IMR-90 (cell line): ENCODE measurements around the gene HIVEP1. TPM values are rescaled to one million over a fixed set of nuclear protein-coding genes. Genes with fewer than 3 reads are reported as not detected.

Experiments
- ATAC-seq: fragments of 200-7000 bp; cut with Tn5 transposase; 2 replicates; pipeline ENCODE4 v1.9.1; 2020; ENCODE audit warnings: low read depth, mild to moderate bottlenecking, moderate library complexity
- BruUV-seq: library from RNA; stranded (reverse); fragments of 400-500 nt; replicated peaks from 2 replicates; lab custom pipeline; 2021; lab: Mats Ljungman, UMichigan
- CTCF ChIA-PET: fragments of 300-600 bp; formaldehyde crosslinking; extraction: SDS; loops from one replicate; lab custom pipeline; 2021; ENCODE audit warnings: antibody characterized with exemption; lab: Yijun Ruan, JAX
- POLR2A ChIA-PET: fragments of 300-600 bp; sonication (Branson Sonifier 250); formaldehyde crosslinking; loops from one replicate; lab custom pipeline; 2022; ENCODE audit warnings: antibody characterized with exemption; ENCODE audit not compliant: unreplicated experiment; lab: Charles Lee
- DNase-seq: peaks from one replicate; pipeline ENCODE4 v3.0.0; 2013
- H2AFZ ChIP-seq: replicated peaks from 2 replicates; pipeline ENCODE3; 2013; ENCODE audit warnings: low read length, mild to moderate bottlenecking; ENCODE audit not compliant: poor library complexity
- H2AK5ac ChIP-seq: 2 replicates; pipeline ENCODE4 v1.6.1; 2013; ENCODE audit warnings: low read depth, low read length, inconsistent platforms
- H2AK9ac ChIP-seq: replicated peaks from 2 replicates; pipeline ENCODE3; 2013; ENCODE audit warnings: mild to moderate bottlenecking, low read depth, low read length, moderate library complexity; ENCODE audit not compliant: poor library complexity
- H2BK120ac ChIP-seq: 2 replicates; pipeline ENCODE4 v1.6.1; 2013; ENCODE audit warnings: low read depth, low read length, inconsistent platforms
- H2BK15ac ChIP-seq: 3 replicates; pipeline ENCODE4 v1.6.1; 2013; ENCODE audit warnings: low read depth, low read length, inconsistent platforms
- H2BK20ac ChIP-seq: 2 replicates; pipeline ENCODE4 v1.6.1; 2013; ENCODE audit warnings: low read depth, mild to moderate bottlenecking, inconsistent platforms, low read length, moderate library complexity
- H2BK5ac ChIP-seq: 2 replicates; pipeline ENCODE4 v1.6.1; 2013; ENCODE audit warnings: mild to moderate bottlenecking, low read depth, low read length, inconsistent platforms; ENCODE audit not compliant: poor library complexity, severe bottlenecking
- H3K14ac ChIP-seq: replicated peaks from 2 replicates; pipeline ENCODE4 v1.6.1; 2013; ENCODE audit warnings: low read depth, low read length, inconsistent platforms
- H3K18ac ChIP-seq: 2 replicates; pipeline ENCODE4 v1.6.1; 2013; ENCODE audit warnings: low read depth, low read length, control low read depth
- H3K23ac ChIP-seq: 2 replicates; pipeline ENCODE4 v1.6.1; 2013; ENCODE audit warnings: low read depth, low read length, inconsistent platforms
- H3K27ac ChIP-seq: 2 replicates; pipeline ENCODE4 v1.5.1; 2013; ENCODE audit warnings: mild to moderate bottlenecking, control low read depth, low read length; ENCODE audit not compliant: insufficient read depth
- H3K27me3 ChIP-seq: 2 replicates; pipeline ENCODE4 v1.6.1; 2013; ENCODE audit warnings: low read length; ENCODE audit not compliant: control insufficient read depth, insufficient read depth
- H3K36me3 ChIP-seq: 2 replicates; pipeline ENCODE4 v1.6.1; 2013; ENCODE audit warnings: low read length, mixed read lengths; ENCODE audit not compliant: control insufficient read depth, insufficient read depth
- H3K4ac ChIP-seq: 2 replicates; pipeline ENCODE4 v1.6.1; 2013; ENCODE audit warnings: low read depth, low read length, inconsistent platforms
- H3K4me1 ChIP-seq: 2 replicates; pipeline ENCODE4 v1.6.1; 2013; ENCODE audit warnings: low read length, mixed read lengths; ENCODE audit not compliant: control insufficient read depth, insufficient read depth
- H3K4me2 ChIP-seq: 2 replicates; pipeline ENCODE4 v1.6.1; 2013; ENCODE audit warnings: low read depth, mild to moderate bottlenecking, control low read depth, low read length, moderate library complexity
- H3K4me3 ChIP-seq: 2 replicates; pipeline ENCODE4 v1.5.1; 2013; ENCODE audit warnings: low read depth, mild to moderate bottlenecking, control low read depth, low read length, moderate library complexity; ENCODE audit not compliant: insufficient read depth
- H3K56ac ChIP-seq: 2 replicates; pipeline ENCODE4 v1.6.1; 2013; ENCODE audit warnings: low read length, inconsistent platforms; ENCODE audit not compliant: insufficient read depth; ENCODE audit errors: extremely low read depth
- H3K79me1 ChIP-seq, 2 experiments: 2 replicates each; pipeline ENCODE4 v1.6.1; 2013; ENCODE audit warnings: low read length in 2 of 2, inconsistent platforms in 1 of 2, low read depth in 1 of 2
- H3K9ac ChIP-seq: 2 replicates; pipeline ENCODE4 v1.6.1; 2013; ENCODE audit warnings: low read depth, low read length, control low read depth
- H3K9me1 ChIP-seq: 2 replicates; pipeline ENCODE4 v1.6.1; 2013; ENCODE audit warnings: low read length, inconsistent platforms; ENCODE audit not compliant: insufficient read depth
- H3K9me3 ChIP-seq: 2 replicates; pipeline ENCODE4 v1.6.1; 2013; ENCODE audit warnings: low read length; ENCODE audit not compliant: control insufficient read depth, insufficient read depth
- H4K20me1 ChIP-seq: 2 replicates; pipeline ENCODE4 v1.6.1; 2013; ENCODE audit warnings: low read length, inconsistent platforms; ENCODE audit not compliant: insufficient read depth
- H4K5ac ChIP-seq: 2 replicates; pipeline ENCODE4 v1.6.1; 2013; ENCODE audit warnings: mild to moderate bottlenecking, low read depth, low read length, control low read depth
- H4K8ac ChIP-seq, 2 experiments: 2 replicates each; pipeline ENCODE4 v1.6.1; 2013; ENCODE audit warnings: low read depth in 2 of 2, low read length in 2 of 2, control low read depth in 1 of 2, inconsistent platforms in 1 of 2
- H4K91ac ChIP-seq: 2 replicates; pipeline ENCODE4 v1.6.1; 2013; ENCODE audit warnings: low read depth, low read length, inconsistent platforms; ENCODE audit not compliant: insufficient read depth
- CEBPB ChIP-seq: IDR thresholded peaks from 2 replicates; pipeline ENCODE4 v1.6.1; 2012; ENCODE audit warnings: low read depth, low read length, improper control_type of control experiment
- CHD1 ChIP-seq: IDR thresholded peaks from 2 replicates; pipeline ENCODE4 v1.6.1; 2012; ENCODE audit warnings: low read depth, low read length, improper control_type of control experiment
- MAZ ChIP-seq: IDR thresholded peaks from 2 replicates; pipeline ENCODE4 v1.6.1; 2012; ENCODE audit warnings: low read depth, mild to moderate bottlenecking, low read length, improper control_type of control experiment, moderate library complexity, borderline replicate concordance
- MXI1 ChIP-seq: IDR thresholded peaks from 2 replicates; pipeline ENCODE4 v1.6.1; 2012; ENCODE audit warnings: low read depth, mild to moderate bottlenecking, low read length, moderate library complexity, borderline replicate concordance
- NFE2L2 ChIP-seq: fragments of 150-350 bp; IDR thresholded peaks from 2 replicates; pipeline ENCODE4 v1.6.1; 2016; ENCODE audit warnings: low read depth, mild to moderate bottlenecking, low read length
- POLR2A ChIP-seq: IDR thresholded peaks from 2 replicates; pipeline ENCODE4 v1.6.1; 2012; ENCODE audit warnings: mild to moderate bottlenecking, low read depth, low read length
- RAD21 ChIP-seq: IDR thresholded peaks from 2 replicates; pipeline ENCODE4 v1.6.1; 2012; ENCODE audit warnings: low read length, improper control_type of control experiment
- RCOR1 ChIP-seq: IDR thresholded peaks from 2 replicates; pipeline ENCODE4 v1.6.1; 2012; ENCODE audit warnings: mild to moderate bottlenecking, low read length, improper control_type of control experiment; ENCODE audit not compliant: insufficient replicate concordance
- RFX5 ChIP-seq: IDR thresholded peaks from 2 replicates; pipeline ENCODE4 v1.8.0; 2012; ENCODE audit warnings: low read depth, mild to moderate bottlenecking, low read length, moderate library complexity
- SMC3 ChIP-seq: fragments of 150-350 bp; IDR thresholded peaks from 2 replicates; pipeline ENCODE4 v1.6.1; 2016; ENCODE audit warnings: low read depth, mild to moderate bottlenecking, antibody characterized with exemption, low read length, moderate library complexity
- WGBS, 2 experiments: methylation state at CpG; one replicate each; pipeline versions ENCODE4 v1.1.5 to v1.1.7; 2013; ENCODE audit warnings: missing lambda C conversion rate in 2 of 2; ENCODE audit not compliant: insufficient read length in 1 of 2; ENCODE audit errors: extremely low coverage in 2 of 2; 5-methylcytosine and 5-hydroxymethylcytosine counted together
- dilution Hi-C: fragments of 300-500 bp; cut with HindIII; formaldehyde crosslinking; loops from one replicate; pipeline ENCODE4 v1.14.3; 2018; ENCODE audit warnings: low sequenced_read_pairs; ENCODE audit not compliant: unreplicated experiment
- in situ Hi-C: fragments of 300-500 bp; cut with MboI; formaldehyde crosslinking; loops from 3 replicates; pipeline ENCODE4 v1.14.3; 2019; ENCODE audit warnings: low sequenced_read_pairs, inconsistent platforms, mixed read lengths
- intact Hi-C: fragments of 100-400 bp; cut with micrococcal nuclease; formaldehyde crosslinking; loops from 2 replicates; pipeline ENCODE4 v1.10.0; 2022
- polyA plus RNA-seq, 3 experiments: library from polyadenylated mRNA; depleted of rRNA; stranded (reverse); fragments of >200 nt; gene quantifications; 2 replicates each; pipeline ENCODE4 v1.2.3, GENCODE V29; 2012; ENCODE audit warnings: low replicate concordance in 1 of 3
- total RNA-seq: library from RNA; depleted of rRNA; stranded (reverse); fragments of >200 nt; gene quantifications from 2 replicates; pipeline ENCODE4 v1.2.3, GENCODE V29; 2012

The HIVEP1 gene
- total and polyA plus RNA-seq, 2 of the 4 experiments (the other 2 are of a cell fraction) = 13.0 to 17.2 TPM

- CTCF ChIA-PET = no interaction called here
- H2AK5ac ChIP-seq = no peak overlapping the region
- no peak overlapping the region for H4K8ac ChIP-seq
- dilution Hi-C loops = no loop called here
- POLR2A ChIA-PET = no interaction called here
- no peaks in the 10 kb centered on the region for H3K27me3 ChIP-seq
- no peak overlapping the region for H3K23ac ChIP-seq
- in situ Hi-C loops = no loop called here
- no peak overlapping the region for H3K56ac ChIP-seq
- no peak overlapping the region for H4K91ac ChIP-seq
- no peak overlapping the region for H3K14ac ChIP-seq
- no peak overlapping the region for H3K18ac ChIP-seq
- peaks cover 14 to 47% of the 10 kb centered on the region in 2 experiments for H3K79me1 ChIP-seq
- no peaks in the 10 kb centered on the region for H4K20me1 ChIP-seq
- intact Hi-C loops = no loop called here
- H3K36me3 ChIP-seq = no peaks in the 10 kb centered on the region
- BruUV-seq = no TSS peak
- no peak overlapping the region for H3K4me3 ChIP-seq
- H2BK5ac ChIP-seq = peak overlapping the region; percentile 56
- H4K5ac ChIP-seq = no peak overlapping the region
- H2BK15ac ChIP-seq = no peak overlapping the region
- H2AFZ ChIP-seq = no peak overlapping the region
- peaks cover 5% of the 10 kb centered on the region; the same call in 1 of the 2 replicates for H3K4me1 ChIP-seq
- H2AK9ac ChIP-seq = no peak overlapping the region
- no peak overlapping the region for H2BK120ac ChIP-seq
- no peak overlapping the region for H3K4ac ChIP-seq
- H3K4me2 ChIP-seq = peak overlapping the region; percentile 72; the same call in 1 of the 2 replicates
- no peaks in the 10 kb centered on the region for H3K9me3 ChIP-seq
- peak; percentile 91 for ATAC-seq
- no peak overlapping the region for H3K27ac ChIP-seq
- no CpG with 5 or more reads among the region's 4 CpGs for WGBS, 2 experiments
- H2BK20ac ChIP-seq = no peak overlapping the region
- H3K9me1 ChIP-seq = peaks cover 10% of the 10 kb centered on the region
- TF ChIP-seq POLR2A (no peak), MXI1 (no peak), MAZ (no peak), NFE2L2 (no peak), RCOR1 (no peak), RAD21 (no peak), SMC3 (no peak), CHD1 (no peak), CEBPB (no peak), RFX5 (no peak)
- H3K9ac ChIP-seq = no peak overlapping the region; the same call in 1 of the 2 replicates
- DNase-seq = peak; percentile 88
These were observed 39.8 kb downstream of the HIVEP1 start for GRCh38 chr6:12051861-12052368.
